OCI-LY3 (cell line): Measurements from ENCODE around the gene CDKN2C.

Experiments used
- H2AFZ ChIP-seq: fragments of 200-600, 300-600 bp; shearing (Covaris generic); 2 replicates; pipeline ENCODE4 v1.6.0; 2014; ENCODE audit warnings: antibody characterized with exemption, low read depth, low read length
- H3K27ac ChIP-seq: fragments of 200-600, 300-600 bp; sonication (generic); 2 replicates; pipeline ENCODE4 v1.5.1; 2014; ENCODE audit warnings: mild to moderate bottlenecking, low read length, moderate library complexity, mixed read lengths
- H3K27me3 ChIP-seq: fragments of 200-600, 300-600 bp; sonication (generic); 2 replicates; pipeline ENCODE4 v1.6.1; 2014; ENCODE audit warnings: low read depth, low read length, mixed read lengths
- H3K36me3 ChIP-seq: fragments of 200-600, 300-600 bp; sonication (generic); replicated peaks from 2 replicates; pipeline ENCODE3; 2014; ENCODE audit warnings: low read depth, low read length, mixed read lengths
- H3K4me1 ChIP-seq: fragments of 300-600, 200-600 bp; sonication (generic); 2 replicates; pipeline ENCODE4 v1.6.1; 2014; ENCODE audit warnings: low read length, mixed read lengths
- H3K4me2 ChIP-seq: fragments of 200-600, 300-600 bp; sonication (generic); 2 replicates; pipeline ENCODE4 v1.6.1; 2014; ENCODE audit warnings: low read length, mixed read lengths
- H3K4me3 ChIP-seq: fragments of 300-600, 200-600 bp; sonication (generic); 2 replicates; pipeline ENCODE4 v1.5.1; 2014; ENCODE audit warnings: antibody characterized with exemption, mild to moderate bottlenecking, low read length, moderate library complexity
- H3K79me2 ChIP-seq: fragments of 300-600, 200-600 bp; shearing (Covaris generic); 2 replicates; pipeline ENCODE4 v1.6.1; 2014; ENCODE audit warnings: mild to moderate bottlenecking, low read length, mixed read lengths
- H3K9ac ChIP-seq: fragments of 300-600, 200-600 bp; shearing (Covaris generic); 2 replicates; pipeline ENCODE4 v1.6.0; 2014; ENCODE audit warnings: mild to moderate bottlenecking, low read length, moderate library complexity
- H3K9me3 ChIP-seq: fragments of 200-600, 300-600 bp; shearing (Covaris generic); 2 replicates; pipeline ENCODE4 v1.6.1; 2014; ENCODE audit warnings: low read length, mixed read lengths; ENCODE audit not compliant: insufficient read depth
- H4K20me1 ChIP-seq: fragments of 200-600, 300-600 bp; sonication (generic); 2 replicates; pipeline ENCODE4 v1.6.1; 2016; ENCODE audit warnings: low read length, mixed read lengths; ENCODE audit not compliant: insufficient read depth
- EZH2phosphoT487 ChIP-seq: fragments of 200-600 bp; shearing (Covaris generic); IDR thresholded peaks from 2 replicates; pipeline ENCODE4 v1.6.1; 2018; ENCODE audit warnings: antibody characterized with exemption, mixed run types, low read depth
- TF ChIP-seq, protein P1 (sequence below): fragments of 200-600, 300-600 bp; sonication (generic); IDR thresholded peaks from 2 replicates; pipeline ENCODE4 v1.5.1; 2014; ENCODE audit warnings: antibody characterized with exemption, low read length, low read depth

CDKN2C gene

DNA sequence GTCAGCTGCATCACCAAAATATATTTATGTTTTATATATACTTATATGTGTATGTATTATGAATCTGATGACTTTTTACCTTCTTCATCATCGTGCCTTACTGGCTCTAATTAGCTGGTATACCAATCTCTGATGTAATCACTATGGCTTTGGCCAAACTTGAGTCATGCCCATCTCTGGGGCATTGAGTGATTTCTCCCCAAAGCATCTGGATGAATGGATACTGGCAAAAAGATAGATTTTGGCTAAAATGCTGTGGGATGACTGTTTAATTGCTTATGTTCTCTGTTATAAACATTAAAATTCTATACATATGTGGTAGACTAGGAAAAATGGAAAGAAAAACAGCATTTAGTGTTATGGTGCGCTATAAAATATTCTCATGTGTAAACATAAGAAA is 19.6 kb downstream of the CDKN2C start:
- no peaks in the 10 kb centered on the region for H4K20me1 ChIP-seq
- no peaks in the 10 kb centered on the region for H3K9me3 ChIP-seq
- no peak overlapping the region for H3K4me3 ChIP-seq
- no peak overlapping the region for H3K4me2 ChIP-seq
- peaks cover 4% of the 10 kb centered on the region; the same call in 1 of the 2 replicates for H3K27me3 ChIP-seq
- H3K4me1 ChIP-seq, result no peaks in the 10 kb centered on the region
- no peak overlapping the region for H2AFZ ChIP-seq
- no peak overlapping the region for H3K9ac ChIP-seq
- H3K36me3 ChIP-seq, result no peaks in the 10 kb centered on the region
- no peak overlapping the region for H3K27ac ChIP-seq
- TF ChIP-seq, protein P1, sequence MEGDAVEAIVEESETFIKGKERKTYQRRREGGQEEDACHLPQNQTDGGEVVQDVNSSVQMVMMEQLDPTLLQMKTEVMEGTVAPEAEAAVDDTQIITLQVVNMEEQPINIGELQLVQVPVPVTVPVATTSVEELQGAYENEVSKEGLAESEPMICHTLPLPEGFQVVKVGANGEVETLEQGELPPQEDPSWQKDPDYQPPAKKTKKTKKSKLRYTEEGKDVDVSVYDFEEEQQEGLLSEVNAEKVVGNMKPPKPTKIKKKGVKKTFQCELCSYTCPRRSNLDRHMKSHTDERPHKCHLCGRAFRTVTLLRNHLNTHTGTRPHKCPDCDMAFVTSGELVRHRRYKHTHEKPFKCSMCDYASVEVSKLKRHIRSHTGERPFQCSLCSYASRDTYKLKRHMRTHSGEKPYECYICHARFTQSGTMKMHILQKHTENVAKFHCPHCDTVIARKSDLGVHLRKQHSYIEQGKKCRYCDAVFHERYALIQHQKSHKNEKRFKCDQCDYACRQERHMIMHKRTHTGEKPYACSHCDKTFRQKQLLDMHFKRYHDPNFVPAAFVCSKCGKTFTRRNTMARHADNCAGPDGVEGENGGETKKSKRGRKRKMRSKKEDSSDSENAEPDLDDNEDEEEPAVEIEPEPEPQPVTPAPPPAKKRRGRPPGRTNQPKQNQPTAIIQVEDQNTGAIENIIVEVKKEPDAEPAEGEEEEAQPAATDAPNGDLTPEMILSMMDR, result no peak
- no peak for TF ChIP-seq EZH2phosphoT487
- no peaks in the 10 kb centered on the region for H3K79me2 ChIP-seq

DNA sequence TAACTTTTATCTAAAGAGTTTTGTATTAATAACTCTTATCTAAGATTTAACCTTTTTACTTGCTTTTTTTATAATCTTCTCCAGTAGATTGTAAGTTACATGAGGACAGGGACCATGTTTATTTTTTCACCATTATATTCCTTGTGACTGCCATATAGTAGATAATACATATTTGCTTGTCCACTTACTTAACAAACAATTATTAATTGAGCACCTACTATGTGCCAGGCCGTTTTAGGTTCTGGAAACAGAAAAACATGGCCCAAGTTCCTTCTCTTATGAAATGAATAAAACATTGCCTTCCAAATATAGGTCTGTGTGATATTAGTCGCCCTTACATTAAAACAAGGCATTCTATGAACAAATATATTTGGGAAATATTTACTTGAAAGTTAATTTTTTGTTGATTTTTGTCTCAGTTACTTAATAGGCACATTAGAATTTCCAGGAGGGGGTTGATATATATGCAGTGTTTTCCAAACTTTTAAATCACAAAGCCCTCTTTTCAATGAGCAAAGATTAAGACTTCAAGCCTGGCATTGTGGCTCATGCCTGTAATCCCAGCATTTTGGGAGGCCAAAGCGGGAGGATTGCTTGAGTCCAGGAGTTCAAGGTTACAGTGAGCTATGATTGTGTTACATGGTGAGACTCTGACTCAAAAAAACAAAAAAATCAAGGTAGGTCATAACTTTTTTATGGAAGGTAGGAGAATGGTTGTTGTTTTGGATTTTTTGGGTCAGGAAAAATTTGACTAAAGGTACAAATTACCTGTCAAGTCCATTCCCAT is 22.7 kb downstream of the CDKN2C start:
- no peaks in the 10 kb centered on the region for H3K79me2 ChIP-seq
- no peak overlapping the region for H3K4me2 ChIP-seq
- no peaks in the 10 kb centered on the region for H3K27me3 ChIP-seq
- no peaks in the 10 kb centered on the region for H4K20me1 ChIP-seq
- no peak for TF ChIP-seq EZH2phosphoT487
- TF ChIP-seq, protein P1, result no peak
- H3K9me3 ChIP-seq, result no peaks in the 10 kb centered on the region
- H3K9ac ChIP-seq, result no peak overlapping the region
- H2AFZ ChIP-seq, result no peak overlapping the region
- H3K27ac ChIP-seq, result no peak overlapping the region
- no peak overlapping the region for H3K4me3 ChIP-seq
- no peaks in the 10 kb centered on the region for H3K4me1 ChIP-seq
- H3K36me3 ChIP-seq, result no peaks in the 10 kb centered on the region

DNA sequence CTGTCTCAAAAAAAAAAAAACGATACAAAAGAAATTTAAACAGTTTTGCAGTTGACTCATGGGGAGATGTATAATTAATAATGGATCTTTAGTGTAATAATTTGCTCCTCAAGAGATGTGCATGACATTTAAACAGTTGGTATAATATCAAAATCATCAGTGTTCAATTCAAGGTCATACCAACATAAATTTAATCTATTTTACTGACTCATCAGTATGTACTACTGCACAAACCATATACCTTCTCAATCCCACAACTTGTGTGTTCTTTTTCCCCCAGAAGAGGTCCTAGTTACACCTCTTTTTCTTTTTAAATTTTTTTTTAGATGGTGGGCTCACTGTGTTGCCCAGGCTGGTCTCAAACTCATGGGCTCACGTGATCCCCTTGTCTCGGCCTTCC is 23.6 kb downstream of the CDKN2C start:
- no peak overlapping the region for H3K4me2 ChIP-seq
- H4K20me1 ChIP-seq, result no peaks in the 10 kb centered on the region
- H3K9ac ChIP-seq, result no peak overlapping the region
- no peak overlapping the region for H2AFZ ChIP-seq
- no peaks in the 10 kb centered on the region for H3K27me3 ChIP-seq
- no peaks in the 10 kb centered on the region for H3K36me3 ChIP-seq
- H3K4me3 ChIP-seq, result no peak overlapping the region
- no peaks in the 10 kb centered on the region for H3K9me3 ChIP-seq
- no peaks in the 10 kb centered on the region for H3K79me2 ChIP-seq
- no peak for TF ChIP-seq EZH2phosphoT487
- TF ChIP-seq, protein P1, result no peak
- no peaks in the 10 kb centered on the region for H3K4me1 ChIP-seq
- no peak overlapping the region for H3K27ac ChIP-seq

DNA sequence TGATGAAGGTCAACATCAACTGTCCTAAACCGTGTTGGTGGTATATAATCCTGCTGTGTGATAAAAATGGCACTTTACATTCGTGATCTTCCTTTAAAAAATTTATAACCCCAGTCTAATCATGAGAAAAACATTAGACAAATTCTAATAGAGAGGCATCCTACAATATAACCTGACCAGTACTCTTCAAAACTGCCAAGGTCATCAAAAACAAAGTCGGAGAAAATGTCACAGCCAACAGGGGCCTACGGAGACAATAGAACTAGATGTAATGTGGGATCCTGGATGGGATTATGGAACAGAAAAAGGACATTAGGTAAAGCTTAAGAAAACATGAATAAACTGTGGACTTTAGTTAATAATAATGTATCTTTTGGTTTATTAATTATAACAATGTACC is 25.0 kb downstream of the CDKN2C start:
- Histone ChIP-seq H3K4me1 (peaks cover under 1% of the 10 kb centered on the region), H3K4me3 (no peak overlapping the region)

More for the DNA sequence above, 25.0 kb downstream of the CDKN2C start:
- H3K27ac ChIP-seq, result no peak overlapping the region
- no peaks in the 10 kb centered on the region for H3K27me3 ChIP-seq
- no peak overlapping the region for H2AFZ ChIP-seq
- no peak overlapping the region for H3K4me2 ChIP-seq
- no peak overlapping the region for H3K9ac ChIP-seq
- H3K79me2 ChIP-seq, result no peaks in the 10 kb centered on the region
- no peaks in the 10 kb centered on the region for H3K36me3 ChIP-seq
- H4K20me1 ChIP-seq, result no peaks in the 10 kb centered on the region
- H3K9me3 ChIP-seq, result no peaks in the 10 kb centered on the region
- TF ChIP-seq, protein P1, result no peak
- no peak for TF ChIP-seq EZH2phosphoT487
